ENCODE measurements around the gene ARHGAP22. TPM values are rescaled to one million over a fixed set of nuclear protein-coding genes. Genes with fewer than 3 reads are reported as not detected.

ARHGAP22 gene
- total and polyA plus RNA-seq, 2 of the 4 experiments (the other 2 are of a cell fraction) = 28.3 to 30.2 TPM

- ChIA-PET CTCF (interaction anchor here (0.8 to 1.8 kb wide), 4 partner anchors 17 to 67 kb away, joined by 3 to 8 read pairs (median 4); no protein-coding TSS in a partner anchor), POLR2A (ENCODE audit: unreplicated experiment) (interaction anchor here (0.6 to 1.4 kb wide), 4 partner anchors 13 to 157 kb away, joined by 3 to 4 read pairs (median 3); no protein-coding TSS in a partner anchor)
- Histone ChIP-seq H2BK15ac (ENCODE audit: low read depth, low read length) (peak overlapping the region; percentile 61; the same call in 2 of the 3 replicates), H3K4ac (ENCODE audit: low read depth, low read length) (peak overlapping the region; percentile 95), H2AK5ac (ENCODE audit: low read depth, low read length) (peak overlapping the region; percentile 94; the same call in 1 of the 2 replicates), H3K14ac (replicated peaks; ENCODE audit: low read depth, low read length) (peak overlapping the region; percentile 92), H3K18ac (ENCODE audit: low read depth, low read length) (peak overlapping the region; percentile 94), H3K4me1 (ENCODE audit: control insufficient read depth, insufficient read depth, low read length) (peaks cover 36% of the 10 kb centered on the region), H3K9me3 (ENCODE audit: control insufficient read depth, insufficient read depth, low read length) (no peaks in the 10 kb centered on the region; the same call in 1 of the 2 replicates), H3K9me1 (ENCODE audit: insufficient read depth, low read length) (peaks cover 29% of the 10 kb centered on the region), H3K4me3 (ENCODE audit: insufficient read depth, low read depth, low read length) (no peak overlapping the region), H4K8ac (ENCODE audit: low read depth in 2 of 2, low read length in 2 of 2) (peak overlapping the region; percentile 17 to 96), H2AK9ac (replicated peaks; ENCODE audit: low read depth, low read length, poor library complexity) (peak overlapping the region; percentile 85), H3K56ac (ENCODE audit: extremely low read depth, insufficient read depth, low read length) (peak overlapping the region; percentile 69; the same call in 1 of the 2 replicates), H2BK5ac (ENCODE audit: low read depth, low read length, poor library complexity, severe bottlenecking) (peak overlapping the region; percentile 97), H3K36me3 (ENCODE audit: control insufficient read depth, insufficient read depth, low read length) (no peaks in the 10 kb centered on the region), H3K79me1 (ENCODE audit: low read depth in 1 of 2, low read length in 2 of 2) (peaks cover 49 to 87% of the 10 kb centered on the region in 2 experiments), H2BK20ac (ENCODE audit: low read depth, low read length) (peak overlapping the region; percentile 91), H3K9ac (ENCODE audit: low read depth, low read length) (peak overlapping the region; percentile 40; the same call in 1 of the 2 replicates), H3K23ac (ENCODE audit: low read depth, low read length) (peak overlapping the region; percentile 83), H3K4me2 (ENCODE audit: low read depth, low read length) (peak overlapping the region; percentile 10; the same call in 1 of the 2 replicates), H4K5ac (ENCODE audit: low read depth, low read length) (peak overlapping the region; percentile 93), H4K20me1 (ENCODE audit: insufficient read depth, low read length) (no peaks in the 10 kb centered on the region; the same call in 1 of the 2 replicates), H2AFZ (replicated peaks; ENCODE audit: low read length, poor library complexity) (peak overlapping the region; percentile 27), H4K91ac (ENCODE audit: insufficient read depth, low read depth, low read length) (peak overlapping the region; percentile 89), H2BK120ac (ENCODE audit: low read depth, low read length) (peak overlapping the region; percentile 94), H3K27me3 (ENCODE audit: control insufficient read depth, insufficient read depth, low read length) (no peaks in the 10 kb centered on the region), H3K27ac (ENCODE audit: insufficient read depth, low read length) (peak overlapping the region; percentile 96)
- intact Hi-C loops (cut with micrococcal nuclease) = no loop called here
- DNase-seq (peak; percentile 97), ATAC-seq (ENCODE audit: low read depth) (peak; percentile 83)
- in situ Hi-C loops (cut with MboI; ENCODE audit: low sequenced_read_pairs) = no loop called here
- dilution Hi-C loops (cut with HindIII; ENCODE audit: low sequenced_read_pairs, unreplicated experiment) = no loop called here
- BruUV-seq (replicated peaks) = no TSS peak
- TF ChIP-seq MAFK (IDR thresholded peaks at IDR 0.05; ENCODE audit: low read depth, low read length) (no peak), BHLHE40 (IDR thresholded peaks at IDR 0.05; ENCODE audit: low read depth, low read length) (no peak), NFE2L2 (IDR thresholded peaks at IDR 0.05; ENCODE audit: low read depth, low read length) (peak; percentile 13; the same call in 1 of the 2 replicates), POLR2A (IDR thresholded peaks at IDR 0.05; ENCODE audit: low read depth, low read length) (no peak; the same call in none of the 2 replicates), RFX5 (IDR thresholded peaks at IDR 0.05; ENCODE audit: low read depth, low read length) (no peak), CHD1 (IDR thresholded peaks at IDR 0.05; ENCODE audit: low read depth, low read length) (0 out of 2 replicates have a peak, but pooled peaks have one; percentile 24), CTCF (conservative IDR thresholded peaks at IDR 0.05; ENCODE audit: low read depth, low read length) (no peak), MXI1 (IDR thresholded peaks at IDR 0.05; ENCODE audit: borderline replicate concordance, low read depth, low read length) (peak; percentile 70; the same call in 1 of the 2 replicates), RAD21 (IDR thresholded peaks at IDR 0.05; ENCODE audit: low read length) (no peak), USF2 (IDR thresholded peaks at IDR 0.05; ENCODE audit: low read depth, low read length) (no peak), MAZ (IDR thresholded peaks at IDR 0.05; ENCODE audit: borderline replicate concordance, low read depth, low read length) (no peak)
- WGBS, 2 experiments (ENCODE audit: extremely low coverage in 2 of 2, insufficient read length in 1 of 2) = 20% methylated on average over 5 of the region's 5 CpGs; no CpG with 5 or more reads in 1 of the 2 experiments
These were observed 15.6 kb downstream of the ARHGAP22 start for GRCh38 chr10:48589266-48589665.

All from IMR-90 (cell line).